Fibroblast of lung (primary cell): ENCODE results near the gene CAVIN1. TPM values are rescaled to one million over a fixed set of nuclear protein-coding genes. Genes with fewer than 3 reads are reported as not detected.

Source experiments
- DNase-seq, 2 donors: peaks; one replicate each; pipeline versions ENCODE4 v3.0.0 to v3.0.0-alpha.2; 2010; ENCODE audit warnings: low read depth in 2 of 2
- H2AFZ ChIP-seq: 2 replicates; pipeline ENCODE4 v1.5.1; 2012; ENCODE audit warnings: low read length, control low read depth, inconsistent platforms
- H3K27ac ChIP-seq: 2 replicates; pipeline ENCODE4 v1.5.1; 2011; ENCODE audit warnings: low read length, control low read depth; ENCODE audit not compliant: insufficient read depth
- H3K27me3 ChIP-seq: 2 replicates; pipeline ENCODE4 v1.5.1; 2011; ENCODE audit warnings: mild to moderate bottlenecking, low read length; ENCODE audit not compliant: control insufficient read depth, insufficient read depth
- H3K36me3 ChIP-seq: 2 replicates; pipeline ENCODE4 v1.5.1; 2011; ENCODE audit warnings: low read length; ENCODE audit not compliant: control insufficient read depth, insufficient read depth
- H3K4me1 ChIP-seq: 2 replicates; pipeline ENCODE4 v1.5.1; 2011; ENCODE audit warnings: low read length; ENCODE audit not compliant: control insufficient read depth, insufficient read depth; ENCODE audit errors: extremely low read depth
- H3K4me2 ChIP-seq: 2 replicates; pipeline ENCODE4 v1.5.1; 2011; ENCODE audit warnings: low read length, control low read depth; ENCODE audit not compliant: insufficient read depth; ENCODE audit errors: extremely low read depth
- H3K4me3 ChIP-seq, 4 experiments: fragments of 200-600 bp in 1 of 4; sonication (generic) in 1 of 4; replicated peaks in 1 of 4; 2 replicates each; pipeline ENCODE4 v1.5.1; 2011 to 2016; ENCODE audit warnings: low read length in 4 of 4, low read depth in 3 of 4, mild to moderate bottlenecking in 3 of 4, control low read depth in 2 of 4, inconsistent platforms in 1 of 4, mixed read lengths in 1 of 4; ENCODE audit not compliant: insufficient read depth in 1 of 4; ENCODE audit errors: control extremely low read depth in 1 of 4
- H3K79me2 ChIP-seq: 2 replicates; pipeline ENCODE4 v1.5.1; 2012; ENCODE audit warnings: mild to moderate bottlenecking, low read length, inconsistent platforms; ENCODE audit not compliant: control insufficient read depth, insufficient read depth
- H3K9ac ChIP-seq: 2 replicates; pipeline ENCODE4 v1.5.1; 2011; ENCODE audit warnings: mild to moderate bottlenecking, low read length, control low read depth; ENCODE audit not compliant: insufficient read depth
- H3K9me3 ChIP-seq: 2 replicates; pipeline ENCODE4 v1.5.1; 2012; ENCODE audit warnings: low read depth, low read length; ENCODE audit not compliant: control insufficient read depth, insufficient read depth
- H4K20me1 ChIP-seq: 2 replicates; pipeline ENCODE4 v1.5.1; 2011; ENCODE audit warnings: low read length; ENCODE audit not compliant: control insufficient read depth, insufficient read depth; ENCODE audit errors: extremely low read depth
- EZH2 ChIP-seq: IDR thresholded peaks from 2 replicates; pipeline ENCODE4 v1.5.1; 2012; ENCODE audit warnings: low read length, control low read depth, mild to moderate bottlenecking; ENCODE audit errors: missing control alignments
- polyA minus RNA-seq: library from RNA; depleted of rRNA, polyadenylated mRNA; stranded (reverse); fragments of >200 nt; gene quantifications from 2 replicates; pipeline ENCODE4 v1.2.3, GENCODE V29; 2011; ENCODE audit warnings: low replicate concordance
- polyA plus RNA-seq, 2 donors: library from polyadenylated mRNA; depleted of rRNA in 1 of 2; stranded (reverse) in 1 of 2; unstranded in 1 of 2; fragments of >200 nt; gene quantifications; 2 replicates each; pipeline ENCODE4 v1.2.1, GENCODE V29; 2011 to 2012; ENCODE audit warnings: missing spikeins in 1 of 2
- total RNA-seq: library from RNA; depleted of rRNA; stranded (reverse); fragments of >200 nt; gene quantifications from 2 replicates; pipeline ENCODE4 v1.2.1, GENCODE V29; 2014
- TF ChIP-seq, protein P1 (sequence below), 2 donors: IDR thresholded peaks in 1 of 2; conservative IDR thresholded peaks in 1 of 2; 1 replicate in 1 of 2; 2 replicates in 1 of 2; pipeline ENCODE4 v1.5.1; 2011 to 2012; ENCODE audit warnings: low read length in 2 of 2, control low read depth in 1 of 2, inconsistent platforms in 1 of 2, low read depth in 1 of 2, mild to moderate bottlenecking in 1 of 2

CAVIN1 gene, protein sequence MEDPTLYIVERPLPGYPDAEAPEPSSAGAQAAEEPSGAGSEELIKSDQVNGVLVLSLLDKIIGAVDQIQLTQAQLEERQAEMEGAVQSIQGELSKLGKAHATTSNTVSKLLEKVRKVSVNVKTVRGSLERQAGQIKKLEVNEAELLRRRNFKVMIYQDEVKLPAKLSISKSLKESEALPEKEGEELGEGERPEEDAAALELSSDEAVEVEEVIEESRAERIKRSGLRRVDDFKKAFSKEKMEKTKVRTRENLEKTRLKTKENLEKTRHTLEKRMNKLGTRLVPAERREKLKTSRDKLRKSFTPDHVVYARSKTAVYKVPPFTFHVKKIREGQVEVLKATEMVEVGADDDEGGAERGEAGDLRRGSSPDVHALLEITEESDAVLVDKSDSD
- 331 and 372 TPM in 2 replicates for total RNA-seq
- 432 and 490 TPM in 2 replicates for polyA plus RNA-seq
- polyA plus RNA-seq (2012) = 709 and 835 TPM in 2 replicates
- polyA minus RNA-seq = 388 and 507 TPM in 2 replicates

DNA sequence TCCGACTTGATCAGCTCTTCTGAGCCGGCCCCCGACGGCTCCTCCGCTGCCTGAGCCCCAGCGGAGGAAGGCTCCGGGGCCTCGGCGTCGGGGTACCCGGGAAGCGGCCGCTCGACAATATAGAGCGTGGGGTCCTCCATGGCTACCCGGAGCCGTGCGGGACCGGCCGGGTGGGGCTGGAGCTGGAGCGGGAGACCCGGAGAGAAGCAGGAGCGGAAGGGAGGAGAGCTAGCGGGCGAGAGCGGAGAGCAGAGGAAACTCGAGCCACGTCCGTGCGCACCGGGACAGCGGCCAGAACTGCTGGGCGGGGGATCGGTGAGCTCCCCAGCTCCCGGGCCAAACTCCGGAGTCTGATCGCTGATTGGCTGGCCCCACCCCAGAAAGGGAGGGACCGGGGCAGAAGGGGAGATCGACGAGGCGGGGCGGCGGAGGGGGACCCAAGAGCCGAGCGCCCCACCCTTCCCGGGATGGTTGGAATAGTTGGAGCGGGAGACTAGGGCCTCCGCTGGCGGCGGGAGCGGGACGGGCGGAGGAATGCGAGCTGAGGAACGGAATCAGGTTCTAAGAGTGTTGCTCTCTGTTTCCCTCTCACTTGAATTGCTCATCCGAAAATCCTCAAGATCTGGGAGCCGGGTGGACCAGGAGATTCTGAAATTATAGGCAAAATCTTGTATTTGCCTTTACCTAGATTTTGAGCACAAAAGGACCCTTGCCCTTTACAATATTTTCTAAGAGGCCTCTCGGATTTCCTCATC, at the start of gene CAVIN1:
Gene CAVIN1, minus strand, starts transcription at position 299 of the 755 bp plus-strand sequence. Its CDS starts 159 bp downstream, at position 140.
- Histone ChIP-seq H3K9me3 (no peaks in the 10 kb centered on the region), H3K4me1 (peaks cover 7% of the 10 kb centered on the region), H3K36me3 (no peaks in the 10 kb centered on the region), H2AFZ (no peak within 1 kb of the TSS), H3K79me2 (peaks cover 51% of the 10 kb centered on the region), H3K27me3 (no peaks in the 10 kb centered on the region), H3K4me3 (peak within 1 kb of the TSS; percentile 89 to 100 (median 98)), H3K4me2 (peak within 1 kb of the TSS; percentile 65), H3K9ac (peak within 1 kb of the TSS; percentile 95), H4K20me1 (peaks cover 3% of the 10 kb centered on the region), H3K27ac (peak within 1 kb of the TSS; percentile 97)
- peak; percentile 98 for DNase-seq
- TF ChIP-seq EZH2 = no peak

GRCh38 chr17:42467889-42468288, 44.8 kb upstream of the CAVIN1 start:
- Histone ChIP-seq H3K27me3 (no peaks in the 10 kb centered on the region), H3K27ac (no peak overlapping the region), H3K4me1 (no peaks in the 10 kb centered on the region), H3K9ac (no peak overlapping the region), H3K79me2 (no peaks in the 10 kb centered on the region), H2AFZ (no peak overlapping the region), H4K20me1 (no peaks in the 10 kb centered on the region), H3K4me2 (no peak overlapping the region), H3K9me3 (no peaks in the 10 kb centered on the region), H3K4me3 (no peak overlapping the region), H3K36me3 (peaks cover 3% of the 10 kb centered on the region)
- DNase-seq = no peak
- TF ChIP-seq EZH2 = no peak
- TF ChIP-seq, protein P1, sequence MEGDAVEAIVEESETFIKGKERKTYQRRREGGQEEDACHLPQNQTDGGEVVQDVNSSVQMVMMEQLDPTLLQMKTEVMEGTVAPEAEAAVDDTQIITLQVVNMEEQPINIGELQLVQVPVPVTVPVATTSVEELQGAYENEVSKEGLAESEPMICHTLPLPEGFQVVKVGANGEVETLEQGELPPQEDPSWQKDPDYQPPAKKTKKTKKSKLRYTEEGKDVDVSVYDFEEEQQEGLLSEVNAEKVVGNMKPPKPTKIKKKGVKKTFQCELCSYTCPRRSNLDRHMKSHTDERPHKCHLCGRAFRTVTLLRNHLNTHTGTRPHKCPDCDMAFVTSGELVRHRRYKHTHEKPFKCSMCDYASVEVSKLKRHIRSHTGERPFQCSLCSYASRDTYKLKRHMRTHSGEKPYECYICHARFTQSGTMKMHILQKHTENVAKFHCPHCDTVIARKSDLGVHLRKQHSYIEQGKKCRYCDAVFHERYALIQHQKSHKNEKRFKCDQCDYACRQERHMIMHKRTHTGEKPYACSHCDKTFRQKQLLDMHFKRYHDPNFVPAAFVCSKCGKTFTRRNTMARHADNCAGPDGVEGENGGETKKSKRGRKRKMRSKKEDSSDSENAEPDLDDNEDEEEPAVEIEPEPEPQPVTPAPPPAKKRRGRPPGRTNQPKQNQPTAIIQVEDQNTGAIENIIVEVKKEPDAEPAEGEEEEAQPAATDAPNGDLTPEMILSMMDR (conservative IDR thresholded peaks at IDR 0.05 in 1 of 2, IDR thresholded peaks at IDR 0.05 in 1 of 2; ENCODE audit: low read depth in 1 of 2, low read length in 2 of 2) = no peak

GRCh38 chr17:42463976-42464400, 40.9 kb upstream of the CAVIN1 start:
- Histone ChIP-seq H3K4me3 (no peak overlapping the region), H3K9me3 (no peaks in the 10 kb centered on the region), H3K27me3 (no peaks in the 10 kb centered on the region), H4K20me1 (no peaks in the 10 kb centered on the region), H3K4me1 (peaks cover 2% of the 10 kb centered on the region), H3K79me2 (peaks cover 9% of the 10 kb centered on the region), H3K27ac (no peak overlapping the region), H3K9ac (no peak overlapping the region), H3K36me3 (peaks cover 3% of the 10 kb centered on the region), H2AFZ (no peak overlapping the region), H3K4me2 (no peak overlapping the region)
- no peak for TF ChIP-seq EZH2
- TF ChIP-seq, protein P1 (conservative IDR thresholded peaks at IDR 0.05 in 1 of 2, IDR thresholded peaks at IDR 0.05 in 1 of 2; ENCODE audit: low read depth in 1 of 2, low read length in 2 of 2) = no peak
- DNase-seq = no peak
